HUES48 (cell line): Measurements from ENCODE around the gene CCDC141.

Experiments
- H3K27ac ChIP-seq: one replicate; pipeline ENCODE4 v1.7.0; 2013; ENCODE audit warnings: low read depth, low read length, inconsistent platforms
- H3K27me3 ChIP-seq: 2 replicates; pipeline ENCODE4 v1.6.1; 2013; ENCODE audit warnings: mild to moderate bottlenecking, low read length; ENCODE audit not compliant: control insufficient read depth, insufficient read depth
- H3K36me3 ChIP-seq: 2 replicates; pipeline ENCODE4 v1.6.1; 2013; ENCODE audit warnings: low read length; ENCODE audit not compliant: control insufficient read depth, insufficient read depth
- H3K4me1 ChIP-seq: 2 replicates; pipeline ENCODE4 v1.6.1; 2013; ENCODE audit warnings: mild to moderate bottlenecking, low read length; ENCODE audit not compliant: control insufficient read depth, insufficient read depth
- H3K4me3 ChIP-seq: 2 replicates; pipeline ENCODE4 v1.5.1; 2013; ENCODE audit warnings: mild to moderate bottlenecking, low read depth, low read length
- H3K9ac ChIP-seq: 2 replicates; pipeline ENCODE4 v1.6.1; 2013; ENCODE audit warnings: mild to moderate bottlenecking, low read depth, low read length, moderate library complexity
- H3K9me3 ChIP-seq: 2 replicates; pipeline ENCODE4 v1.6.1; 2013; ENCODE audit warnings: low read length; ENCODE audit not compliant: control insufficient read depth, insufficient read depth

CCDC141 gene

GRCh38 chr2:178845566-178846457, 204.1 kb downstream of the CCDC141 start:
- no peaks in the 10 kb centered on the region for H3K36me3 ChIP-seq
- H3K27me3 ChIP-seq: no peaks in the 10 kb centered on the region
- peak overlapping the region; percentile 10; the same call in 1 of the 2 replicates for H3K9ac ChIP-seq
- H3K4me3 ChIP-seq: peak overlapping the region; percentile 10; the same call in 1 of the 2 replicates
- H3K9me3 ChIP-seq: no peaks in the 10 kb centered on the region
- peaks cover 34% of the 10 kb centered on the region for H3K4me1 ChIP-seq
- peak overlapping the region; percentile 60 for H3K27ac ChIP-seq

- Histone ChIP-seq H3K4me1 (peaks cover 34% of the 10 kb centered on the region), H3K36me3 (no peaks in the 10 kb centered on the region), H3K9me3 (no peaks in the 10 kb centered on the region), H3K4me3 (no peak overlapping the region), H3K9ac (no peak overlapping the region), H3K27ac (no peak overlapping the region), H3K27me3 (no peaks in the 10 kb centered on the region)
These were observed 205.2 kb downstream of the CCDC141 start for GRCh38 chr2:178844701-178845100.

GRCh38 chr2:178844269-178844668, 205.7 kb downstream of the CCDC141 start:
- H3K36me3 ChIP-seq: no peaks in the 10 kb centered on the region
- H3K4me3 ChIP-seq: no peak overlapping the region
- H3K9me3 ChIP-seq: no peaks in the 10 kb centered on the region
- peaks cover 34% of the 10 kb centered on the region for H3K4me1 ChIP-seq
- no peak overlapping the region for H3K9ac ChIP-seq
- no peak overlapping the region for H3K27ac ChIP-seq
- no peaks in the 10 kb centered on the region for H3K27me3 ChIP-seq

GRCh38 chr2:178843697-178844096, 206.2 kb downstream of the CCDC141 start:
- Histone ChIP-seq H3K9me3 (no peaks in the 10 kb centered on the region), H3K27ac (no peak overlapping the region), H3K4me1 (peaks cover 34% of the 10 kb centered on the region), H3K4me3 (no peak overlapping the region), H3K27me3 (no peaks in the 10 kb centered on the region), H3K36me3 (no peaks in the 10 kb centered on the region), H3K9ac (no peak overlapping the region)

GRCh38 chr2:178836807-178837206, 213.1 kb downstream of the CCDC141 start:
- Histone ChIP-seq H3K27me3 (no peaks in the 10 kb centered on the region), H3K27ac (no peak overlapping the region), H3K4me1 (no peaks in the 10 kb centered on the region), H3K36me3 (no peaks in the 10 kb centered on the region), H3K9ac (no peak overlapping the region), H3K9me3 (no peaks in the 10 kb centered on the region), H3K4me3 (no peak overlapping the region)

GRCh38 chr2:178834086-178834485, 215.9 kb downstream of the CCDC141 start:
- Histone ChIP-seq H3K9me3 (no peaks in the 10 kb centered on the region), H3K27me3 (no peaks in the 10 kb centered on the region), H3K36me3 (no peaks in the 10 kb centered on the region), H3K4me1 (no peaks in the 10 kb centered on the region), H3K27ac (no peak overlapping the region), H3K9ac (no peak overlapping the region), H3K4me3 (no peak overlapping the region)

DNA sequence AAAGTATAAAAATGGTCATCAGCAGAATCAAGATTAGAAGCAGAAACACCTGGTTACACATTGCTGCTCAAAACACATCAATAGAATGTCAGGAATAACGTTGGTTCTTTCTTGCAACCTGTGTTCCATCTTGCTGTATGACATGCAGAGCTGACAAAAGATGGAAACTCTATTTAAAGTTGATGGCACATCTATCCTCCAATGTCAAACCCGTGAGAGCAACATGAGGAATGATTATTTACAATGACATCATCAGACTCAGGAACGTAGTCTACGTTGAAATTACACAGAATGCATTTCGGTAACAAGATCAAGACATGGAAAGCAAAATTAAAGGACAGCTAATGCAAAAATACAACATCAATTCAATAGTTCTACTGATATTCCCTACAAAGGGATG, 216.6 kb downstream of the CCDC141 start:
- Histone ChIP-seq H3K4me1 (no peaks in the 10 kb centered on the region), H3K9me3 (no peaks in the 10 kb centered on the region), H3K27ac (no peak overlapping the region), H3K27me3 (no peaks in the 10 kb centered on the region), H3K36me3 (no peaks in the 10 kb centered on the region), H3K9ac (no peak overlapping the region), H3K4me3 (no peak overlapping the region)

DNA sequence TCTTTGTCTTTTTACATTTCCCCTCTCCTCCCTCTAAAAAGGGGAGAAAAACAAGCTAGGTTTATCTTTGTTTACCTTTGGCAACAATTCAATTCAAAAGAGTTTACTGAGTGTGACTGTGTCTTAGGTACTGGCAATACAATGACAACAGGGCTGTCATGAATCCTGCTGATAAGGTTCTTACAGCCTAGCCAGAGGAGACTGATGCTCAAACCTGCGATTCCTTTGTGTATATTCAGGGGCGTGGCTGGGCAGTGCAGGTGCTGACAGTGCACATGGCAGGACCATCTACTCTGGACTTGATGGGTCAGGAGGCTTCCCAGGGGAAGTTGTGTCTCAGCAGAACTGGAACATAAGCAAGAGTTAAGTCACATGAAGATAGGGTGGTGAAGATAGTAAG, 219.5 kb downstream of the CCDC141 start:
- Histone ChIP-seq H3K4me3 (no peak overlapping the region), H3K27ac (no peak overlapping the region), H3K36me3 (no peaks in the 10 kb centered on the region), H3K27me3 (no peaks in the 10 kb centered on the region), H3K9me3 (no peaks in the 10 kb centered on the region), H3K4me1 (no peaks in the 10 kb centered on the region), H3K9ac (no peak overlapping the region)

DNA sequence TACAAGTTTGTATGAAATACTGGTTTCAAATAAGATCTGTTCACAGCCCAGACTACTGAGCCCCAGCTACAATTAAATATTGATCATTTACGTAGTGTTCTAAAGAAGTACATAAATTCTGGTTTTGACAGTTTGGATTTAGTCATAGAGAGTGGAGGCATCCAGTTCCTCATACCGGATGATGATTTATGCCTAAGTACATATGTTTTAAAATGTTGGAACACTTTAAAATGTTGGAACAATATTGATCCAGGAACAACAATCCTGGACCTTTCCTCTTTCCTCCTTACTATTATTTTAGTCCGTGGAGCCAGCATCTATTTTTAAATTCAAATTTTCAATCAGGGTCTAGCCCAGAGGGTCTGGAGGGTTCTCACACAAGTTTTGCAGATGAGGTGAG, 220.0 kb downstream of the CCDC141 start:
- Histone ChIP-seq H3K27ac (no peak overlapping the region), H3K4me3 (no peak overlapping the region), H3K27me3 (no peaks in the 10 kb centered on the region), H3K9me3 (no peaks in the 10 kb centered on the region), H3K36me3 (no peaks in the 10 kb centered on the region), H3K9ac (no peak overlapping the region), H3K4me1 (no peaks in the 10 kb centered on the region)

DNA sequence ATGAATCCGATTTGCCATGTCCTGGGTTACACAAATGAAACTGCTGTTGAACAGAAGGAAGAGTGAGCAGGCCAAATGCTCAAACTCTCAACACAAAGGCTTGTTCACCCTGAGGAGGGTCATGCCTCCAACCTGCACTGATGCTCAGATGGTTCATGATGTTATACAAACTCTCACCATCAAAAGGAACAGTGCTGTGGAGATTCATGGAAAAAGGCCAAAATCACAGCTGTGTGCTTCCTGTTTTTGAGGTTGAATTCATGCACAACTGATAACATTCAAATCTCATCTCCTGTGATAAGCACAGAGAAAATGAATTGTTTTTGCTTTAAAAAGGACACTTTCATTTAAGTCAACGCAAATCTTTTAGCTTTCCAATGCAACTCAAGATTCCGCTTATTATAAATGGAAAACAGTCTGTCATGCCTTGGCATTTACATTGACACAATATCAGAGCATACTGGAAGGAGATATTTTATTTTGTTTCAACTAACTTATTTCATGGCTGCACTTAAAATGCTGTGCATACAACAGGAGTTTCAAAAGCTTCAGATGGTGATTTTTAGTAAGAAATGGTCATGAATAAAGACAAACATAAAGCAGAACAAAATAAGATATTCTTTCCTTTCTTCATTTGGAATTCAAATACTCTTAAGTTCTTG, 220.5 kb downstream of the CCDC141 start:
- H3K27me3 ChIP-seq: no peaks in the 10 kb centered on the region
- H3K9ac ChIP-seq: no peak overlapping the region
- H3K9me3 ChIP-seq: no peaks in the 10 kb centered on the region

DNA sequence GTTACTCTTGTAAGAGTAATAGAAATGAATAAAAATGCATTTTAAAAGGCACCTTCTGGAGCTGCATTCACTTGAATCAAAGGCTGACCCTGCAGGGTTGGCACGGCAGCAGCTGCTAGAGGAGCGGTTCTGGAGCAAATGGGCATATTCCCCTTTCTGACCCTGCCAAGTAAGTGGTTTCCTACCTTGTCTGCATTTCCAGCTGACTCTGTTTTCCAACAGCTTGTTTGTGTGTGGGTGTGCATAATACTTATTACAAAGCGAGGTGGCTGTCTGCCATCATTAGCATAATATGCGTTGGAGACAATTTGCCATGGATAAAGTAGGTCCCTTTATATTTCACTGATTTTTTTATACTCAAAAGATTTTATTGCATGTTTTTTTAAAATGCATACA, 221.5 kb downstream of the CCDC141 start:
- Histone ChIP-seq H3K4me1 (no peaks in the 10 kb centered on the region), H3K9ac (no peak overlapping the region), H3K9me3 (no peaks in the 10 kb centered on the region), H3K27ac (no peak overlapping the region), H3K4me3 (no peak overlapping the region), H3K36me3 (no peaks in the 10 kb centered on the region), H3K27me3 (no peaks in the 10 kb centered on the region)

More for the DNA sequence above, 220.5 kb downstream of the CCDC141 start:
- Histone ChIP-seq H3K27ac (no peak overlapping the region), H3K4me3 (no peak overlapping the region), H3K36me3 (no peaks in the 10 kb centered on the region), H3K4me1 (no peaks in the 10 kb centered on the region)
